ENCODE results near the gene PLGLB2.
"Not testable (repeated sequence)": the region's sequence is repeated elsewhere in the genome, so short reads cannot be mapped to it uniquely, and the experiment has no call there.

PLGLB2 gene

DNA sequence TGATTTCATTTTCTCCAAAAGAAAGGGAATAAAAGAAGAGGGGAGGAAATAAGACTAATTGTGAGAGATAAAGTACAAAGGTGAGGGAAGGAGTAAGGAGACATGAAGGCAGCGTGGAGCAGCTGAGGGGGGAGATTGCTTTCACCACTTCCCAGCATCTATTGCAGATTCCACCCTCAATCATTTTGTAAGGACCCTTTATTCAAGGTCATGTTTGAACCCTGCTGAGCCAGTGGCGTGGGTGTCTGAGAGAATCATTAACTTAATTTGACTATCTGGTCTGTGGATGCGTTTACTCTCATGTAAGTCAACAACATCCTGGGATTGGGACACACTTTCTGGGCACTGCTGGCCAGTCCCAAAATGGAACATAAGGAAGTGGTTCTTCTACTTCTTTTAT lies at the start of gene PLGLB2:
TSS of gene PLGLB2 (plus strand) at position 297 of the 400 bp plus-strand sequence. CDS start at position 364, 67 bp downstream.
- DNase-seq (ENCODE audit: low read depth in 2 of 2), result not testable (repeated sequence)

DNA sequence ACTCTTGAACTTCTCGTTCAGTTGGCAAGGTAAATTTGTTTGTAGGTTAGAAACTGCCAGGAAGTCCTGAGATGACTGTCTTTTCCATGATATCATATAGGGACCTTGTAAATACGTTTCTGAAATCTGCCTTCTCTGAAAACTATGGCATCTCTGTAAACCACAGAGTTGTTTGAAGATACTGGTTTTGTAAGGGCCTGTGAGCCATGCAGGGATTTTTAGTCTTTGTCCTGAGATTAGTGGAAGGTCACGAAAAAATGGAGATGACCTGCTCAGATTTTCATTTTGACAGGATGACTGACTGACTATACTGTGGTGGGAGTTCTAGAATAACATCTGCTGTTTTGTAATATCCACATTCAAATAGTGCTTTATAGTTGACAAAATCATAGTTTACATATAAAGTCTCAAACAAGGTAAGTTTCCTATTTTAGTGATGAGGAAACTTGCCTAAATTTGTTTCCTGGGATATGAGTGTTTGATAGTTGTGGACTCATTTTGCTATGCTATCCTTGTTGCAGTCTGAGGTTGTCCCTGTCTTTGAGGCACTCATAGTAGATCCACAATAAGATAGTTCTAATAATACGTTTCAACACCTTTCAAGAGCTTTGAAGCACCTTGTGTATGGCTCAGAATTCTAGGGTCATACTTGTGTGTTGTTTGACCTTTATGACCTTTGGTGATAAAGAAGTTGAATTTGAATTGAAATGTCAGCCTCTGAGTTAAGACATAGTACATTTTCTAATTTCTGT lies 43.1 kb upstream of the PLGLB2 start:
- not testable (repeated sequence) for DNase-seq (ENCODE audit: low read depth in 2 of 2)

DNA sequence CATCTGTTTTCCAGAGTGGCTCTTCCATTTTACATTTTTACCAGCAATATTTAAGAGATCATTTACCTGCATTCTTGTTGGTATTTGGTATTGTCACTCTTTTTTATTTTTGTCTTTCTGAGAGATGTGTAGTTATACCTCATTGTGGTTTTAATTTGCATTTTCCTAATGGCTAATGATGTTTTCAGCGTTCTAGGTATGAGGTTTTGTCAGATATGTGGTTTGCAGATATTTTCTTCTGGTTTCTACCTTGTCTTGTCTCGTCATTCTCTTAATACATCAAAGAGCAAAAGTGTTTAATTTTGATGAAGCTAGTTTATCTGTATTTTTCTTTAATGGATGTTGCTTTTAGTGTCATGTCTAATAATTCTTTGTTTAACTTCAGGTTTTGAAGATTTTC lies 39.5 kb upstream of the PLGLB2 start:
- not testable (repeated sequence) for DNase-seq (ENCODE audit: low read depth in 2 of 2)

DNA sequence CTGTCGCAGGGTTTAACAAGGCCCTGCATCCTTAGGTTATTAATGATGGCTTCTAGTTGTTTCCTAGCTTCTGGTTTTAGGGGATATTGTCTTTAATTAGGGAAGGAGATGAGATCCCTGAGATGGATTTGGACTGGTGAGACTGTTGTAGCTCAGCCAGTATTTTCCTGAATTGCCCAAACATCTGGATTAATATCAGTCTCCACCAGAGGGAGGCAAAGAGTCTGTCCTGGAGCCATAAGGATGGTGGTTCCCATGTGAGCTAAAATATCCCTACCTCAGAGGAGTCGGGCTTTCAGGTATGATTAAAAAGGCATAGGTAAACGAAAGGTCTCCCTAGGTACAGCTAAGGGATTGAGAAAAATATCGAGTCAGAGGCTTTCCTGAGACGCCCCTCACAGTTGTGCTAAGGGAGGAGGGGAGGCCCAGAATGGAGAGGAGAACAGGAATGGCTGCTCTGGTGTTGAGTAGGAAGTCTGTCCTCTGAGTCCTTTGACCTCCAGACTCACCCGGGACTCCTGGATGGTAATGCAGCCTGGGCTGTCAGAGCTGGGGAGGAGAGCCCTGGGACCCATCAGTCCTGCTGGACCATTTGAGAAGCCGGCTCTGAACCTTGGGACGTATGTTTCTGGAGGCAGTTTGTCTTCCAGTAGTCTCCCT lies 19.8 kb upstream of the PLGLB2 start:
- not testable (repeated sequence) for DNase-seq (ENCODE audit: low read depth in 2 of 2)

DNA sequence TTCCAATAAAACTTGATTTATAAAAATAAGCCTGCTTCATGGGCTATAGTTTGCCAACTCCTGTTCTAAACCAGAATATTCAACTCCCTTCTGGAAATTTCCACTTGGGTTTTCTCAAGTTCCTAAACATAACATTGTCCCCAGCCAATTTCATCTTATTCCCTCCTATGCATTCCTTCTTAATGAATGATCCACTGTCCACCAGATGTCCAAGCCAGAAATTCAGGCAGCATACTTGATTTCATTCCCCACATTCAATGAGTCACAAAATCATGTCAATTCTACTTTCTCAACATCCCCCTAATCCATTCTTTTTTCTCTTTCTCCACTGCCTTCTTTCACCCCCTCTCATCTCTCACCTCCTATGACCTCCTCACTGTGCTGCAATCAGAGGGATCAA lies 7.0 kb upstream of the PLGLB2 start:
- DNase-seq (ENCODE audit: low read depth in 2 of 2), result not testable (repeated sequence)

DNA sequence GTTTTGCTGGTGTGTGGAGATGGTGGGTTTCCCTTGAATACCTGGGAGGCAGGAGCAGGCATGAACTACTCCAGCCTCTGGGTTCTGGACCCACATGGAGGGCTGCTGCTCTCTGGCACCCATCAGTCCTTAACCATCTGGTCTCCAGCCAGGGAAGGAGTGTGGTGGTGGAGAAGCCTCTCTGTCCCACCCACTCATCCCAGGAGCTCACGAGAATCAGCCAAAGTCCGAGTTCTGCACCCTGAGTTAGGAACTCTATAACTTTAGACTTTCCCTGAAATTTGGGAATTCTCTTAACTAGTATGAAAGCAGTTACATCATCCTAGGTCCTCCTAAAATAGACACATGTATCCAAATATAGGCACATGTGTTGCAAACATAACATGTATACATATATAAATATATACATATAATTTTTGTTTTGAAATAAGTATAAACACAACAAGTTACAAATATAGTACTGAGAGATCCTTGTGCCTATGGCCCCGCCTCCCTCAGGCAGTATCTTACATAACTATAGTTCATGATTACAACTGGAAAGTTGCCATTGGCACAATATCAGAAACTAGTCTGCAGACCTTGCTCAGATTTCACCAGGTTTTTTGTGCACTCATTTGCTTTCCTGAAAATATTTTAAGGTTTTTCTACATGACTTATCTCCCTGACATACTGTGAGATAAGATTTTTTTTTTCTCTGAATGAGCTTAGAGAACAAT lies 5.3 kb upstream of the PLGLB2 start:
- DNase-seq (ENCODE audit: low read depth in 2 of 2), result not testable (repeated sequence)

DNA sequence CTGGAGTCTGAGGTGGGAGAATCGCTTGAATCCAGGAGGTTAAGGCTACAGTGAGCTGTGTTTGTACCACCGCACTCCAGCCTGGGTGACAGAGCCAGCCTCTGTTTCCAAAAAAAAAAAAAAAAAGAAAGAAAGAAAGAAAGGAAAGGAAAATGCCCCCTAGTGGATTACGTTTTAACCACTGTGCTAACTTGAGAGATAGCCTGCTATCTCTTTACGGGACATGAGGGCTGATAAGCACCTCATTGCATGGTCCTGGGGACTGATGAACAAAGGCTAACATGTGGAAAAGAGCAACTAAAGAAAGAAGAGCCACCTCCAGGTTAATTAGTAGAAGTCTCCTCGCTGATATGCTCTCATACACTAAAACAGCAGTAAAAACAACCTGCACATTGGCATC lies 4.2 kb upstream of the PLGLB2 start:
- not testable (repeated sequence) for DNase-seq (ENCODE audit: low read depth in 2 of 2)

DNA sequence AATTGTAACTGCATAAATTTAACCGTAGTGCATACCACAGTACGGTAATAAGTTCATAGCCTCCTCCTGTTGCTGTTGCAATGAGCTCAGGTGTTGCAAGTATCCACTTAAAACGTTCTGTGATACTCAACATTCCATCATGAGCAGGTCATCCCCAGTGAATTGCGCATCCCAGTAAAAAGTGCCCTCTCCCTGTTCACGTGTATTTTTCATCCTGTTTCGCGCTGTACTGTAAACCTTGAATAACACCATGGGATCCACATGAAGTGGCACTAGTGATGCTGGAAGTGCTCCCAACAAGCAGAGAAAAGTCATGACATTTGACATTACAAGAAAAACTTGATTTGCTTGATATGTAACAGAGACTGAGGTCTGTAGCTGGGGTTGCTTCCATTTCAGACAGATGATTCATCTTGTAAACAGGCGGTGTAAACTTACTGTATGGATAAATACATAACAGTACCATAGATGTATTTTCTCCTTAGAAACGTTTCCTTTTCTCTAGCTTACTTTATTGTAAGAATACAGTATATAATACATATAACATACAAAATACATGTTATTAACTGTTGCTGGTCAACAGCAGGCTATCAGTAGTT lies 2.4 kb upstream of the PLGLB2 start:
- not testable (repeated sequence) for DNase-seq (ENCODE audit: low read depth in 2 of 2)

DNA sequence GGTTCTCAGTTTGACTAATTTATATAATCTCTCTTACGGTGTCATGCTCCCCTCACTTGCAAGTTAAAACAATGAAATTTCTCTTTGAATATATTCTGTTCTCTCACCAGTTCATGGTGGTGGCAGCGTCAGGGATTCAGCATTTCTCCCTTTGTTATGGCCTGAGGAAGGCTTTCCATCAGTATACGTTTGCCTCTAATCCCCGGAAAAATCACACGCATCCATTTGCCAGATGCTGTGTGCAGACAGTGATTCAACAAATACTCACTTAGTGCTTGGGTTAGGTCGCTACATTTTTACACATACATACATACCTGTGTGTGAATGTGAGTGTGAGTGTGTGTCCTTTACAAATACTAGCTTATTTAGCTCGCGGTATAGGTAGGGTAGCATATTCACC lies 637 bp downstream of the PLGLB2 start:
- DNase-seq (ENCODE audit: low read depth in 2 of 2), result not testable (repeated sequence)

DNA sequence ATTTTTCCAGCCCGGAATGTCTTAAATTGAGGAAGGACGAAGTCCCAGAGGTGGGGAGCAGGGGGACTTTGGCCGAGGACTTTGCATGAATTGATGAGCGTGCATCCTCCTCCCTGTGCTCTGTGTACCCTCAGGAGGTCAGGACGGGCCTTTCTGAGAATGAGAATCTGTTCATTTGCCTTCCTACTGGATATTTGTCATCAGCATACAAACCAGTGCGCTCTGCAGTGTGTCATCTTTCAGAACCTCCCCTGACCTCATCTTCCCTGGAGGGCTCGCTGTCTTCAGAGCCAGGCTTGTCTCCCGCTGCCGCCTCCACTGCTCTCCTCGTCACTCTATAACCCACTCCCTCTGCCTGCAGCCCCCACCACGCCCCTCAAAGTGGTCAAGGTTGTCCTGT lies 2.7 kb downstream of the PLGLB2 start:
- DNase-seq (ENCODE audit: low read depth in 2 of 2), result not testable (repeated sequence)

DNA sequence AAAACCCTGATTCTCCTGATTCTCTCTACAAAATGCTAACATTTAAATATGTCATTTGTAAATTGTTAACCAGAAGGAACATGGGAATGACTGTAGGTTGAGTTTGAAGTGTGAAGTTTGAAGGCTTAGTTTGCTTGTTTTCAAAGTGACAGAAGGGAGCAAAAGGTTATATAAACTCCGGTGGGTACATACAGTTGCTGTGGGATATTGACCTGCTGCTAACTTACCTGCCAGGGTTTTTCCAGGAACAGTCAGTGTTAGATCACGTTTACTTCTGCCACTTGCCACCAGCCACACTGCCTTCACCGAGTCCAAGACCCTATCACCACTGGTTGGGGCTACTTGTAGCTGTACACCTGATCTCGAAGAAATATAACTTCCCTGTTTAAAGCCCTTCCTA lies 6.9 kb downstream of the PLGLB2 start:
- DNase-seq (ENCODE audit: low read depth in 2 of 2), result not testable (repeated sequence)

Data from stimulated activated CD4-positive, alpha-beta T cell treated with anti-CD3 and anti-CD28 coated beads, Interleukin-1b, Interleukin-23, amount 100 ng/mL, for 4 hours (primary cell).